Common myeloid progenitor, CD34-positive (primary cell): ENCODE data around the gene MEOX2.

ENCODE experiments used
- CTCF ChIA-PET: fragments of 350-600 bp; sonication (Branson Sonifier 250); formaldehyde crosslinking; loops from one replicate; lab custom pipeline; 2021; ENCODE audit warnings: antibody characterized with exemption; lab: Charles Lee
- POLR2A ChIA-PET: fragments of 350-600 bp; sonication (Branson Sonifier 250); formaldehyde crosslinking; loops from one replicate; lab custom pipeline; 2021; ENCODE audit warnings: antibody characterized with exemption; lab: Charles Lee
- DNase-seq, 3 donors: peaks; one replicate each; pipeline versions ENCODE4 v3.0.0 to v3.0.0-alpha.2; 2013
- H3K27ac ChIP-seq, 2 experiments: 1 replicate in 1 of 2; 2 replicates in 1 of 2; pipeline ENCODE4 v1.7.0; 2013; ENCODE audit warnings: inconsistent platforms in 2 of 2, low read length in 2 of 2, mild to moderate bottlenecking in 2 of 2, low read depth in 1 of 2, moderate library complexity in 1 of 2; ENCODE audit not compliant: severe bottlenecking in 2 of 2, insufficient read depth in 1 of 2, poor library complexity in 1 of 2
- H3K27me3 ChIP-seq, 5 experiments: replicated peaks in 2 of 5; 1 replicate in 3 of 5; 2 replicates in 2 of 5; pipeline versions ENCODE4 v1.6.1 to v1.7.0; 2013; ENCODE audit warnings: low read length in 4 of 5, mild to moderate bottlenecking in 2 of 5, moderate library complexity in 2 of 5, inconsistent platforms in 1 of 5; ENCODE audit not compliant: insufficient read depth in 5 of 5, control insufficient read depth in 4 of 5
- H3K36me3 ChIP-seq, 4 experiments: 1 replicate in 2 of 4; 2 replicates in 2 of 4; pipeline versions ENCODE4 v1.6.1 to v1.7.0; 2013; ENCODE audit warnings: low read length in 3 of 4, control low read depth in 1 of 4, mild to moderate bottlenecking in 1 of 4; ENCODE audit not compliant: control insufficient read depth in 4 of 4, insufficient read depth in 4 of 4
- H3K4me1 ChIP-seq, 4 experiments: 1 replicate in 3 of 4; 2 replicates in 1 of 4; pipeline versions ENCODE4 v1.6.1 to v1.7.1; 2013; ENCODE audit warnings: low read length in 3 of 4, mild to moderate bottlenecking in 3 of 4, control low read depth in 1 of 4, inconsistent platforms in 1 of 4, moderate library complexity in 1 of 4; ENCODE audit not compliant: control insufficient read depth in 4 of 4, insufficient read depth in 4 of 4; ENCODE audit errors: control extremely low read depth in 1 of 4
- H3K4me3 ChIP-seq, 7 experiments: 1 replicate in 4 of 7; 2 replicates in 3 of 7; pipeline versions ENCODE4 v1.5.1 to v1.7.0; 2013; ENCODE audit warnings: mild to moderate bottlenecking in 7 of 7, low read length in 6 of 7, moderate library complexity in 6 of 7, inconsistent platforms in 2 of 7, low read depth in 2 of 7, control low read depth in 1 of 7; ENCODE audit not compliant: insufficient read depth in 4 of 7, control insufficient read depth in 1 of 7; ENCODE audit errors: extremely low read depth in 1 of 7
- H3K9me3 ChIP-seq, 5 experiments: 1 replicate in 4 of 5; 2 replicates in 1 of 5; pipeline versions ENCODE4 v1.6.1 to v1.7.1; 2013; ENCODE audit warnings: low read length in 4 of 5, mild to moderate bottlenecking in 2 of 5, inconsistent platforms in 1 of 5, low read depth in 1 of 5, moderate library complexity in 1 of 5; ENCODE audit not compliant: control insufficient read depth in 4 of 5, insufficient read depth in 2 of 5; ENCODE audit errors: control extremely low read depth in 1 of 5
- WGBS: methylation state at CpG from one replicate; pipeline ENCODE4 v1.1.5; 2013; ENCODE audit not compliant: insufficient coverage; 5-methylcytosine and 5-hydroxymethylcytosine counted together

Gene MEOX2

GRCh38 chr7:15669443-15670090 is 16.9 kb downstream of the MEOX2 start:
- Histone ChIP-seq H3K36me3 (no peaks in the 10 kb centered on the region), H3K4me3 (no peak overlapping the region), H3K9me3 (no peaks in the 10 kb centered on the region), H3K27me3 (peaks cover 0 to under 1% (median 0%) of the 10 kb centered on the region in 5 experiments), H3K27ac (no peak overlapping the region), H3K4me1 (no peaks in the 10 kb centered on the region)
- 96% methylated on average over 8 of the region's 10 CpGs for WGBS
- DNase-seq = no peak
- ChIA-PET CTCF (no interaction called here), POLR2A (no interaction called here)

- no peak overlapping the region for H3K27ac ChIP-seq
- WGBS = no CpG with 5 or more reads among the region's 5 CpGs
- ChIA-PET POLR2A (no interaction called here), CTCF (interaction anchor here (1.0 kb wide), 1 partner anchor 11 kb away, joined by 3 read pairs; no protein-coding TSS in a partner anchor)
- H3K4me1 ChIP-seq = no peaks in the 10 kb centered on the region
- H3K4me3 ChIP-seq = no peak overlapping the region
- no peaks in the 10 kb centered on the region for H3K36me3 ChIP-seq
- no peaks in the 10 kb centered on the region for H3K9me3 ChIP-seq
- DNase-seq = no peak
- no peaks in the 10 kb centered on the region for H3K27me3 ChIP-seq
These were observed 18.5 kb downstream of the MEOX2 start for GRCh38 chr7:15667991-15668390.

DNA sequence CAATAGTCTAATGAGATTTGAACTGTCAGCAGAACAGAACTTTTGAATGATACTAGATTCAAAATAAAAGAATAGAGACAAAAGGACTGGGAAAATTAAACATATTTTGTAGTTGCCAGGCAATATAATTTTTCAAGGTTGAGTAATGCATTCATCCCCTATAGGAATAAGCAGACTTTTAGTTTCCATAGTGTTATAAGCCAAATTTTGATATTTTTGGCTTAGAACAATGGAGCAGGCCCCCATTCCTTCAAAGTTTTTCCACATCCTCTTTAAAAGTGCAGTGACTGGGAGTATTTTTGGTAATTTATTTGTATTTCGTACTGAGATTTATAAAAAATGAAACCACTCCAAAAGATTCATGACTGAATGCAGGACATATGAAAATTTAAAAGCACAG is 24.0 kb downstream of the MEOX2 start:
- Histone ChIP-seq H3K27me3 (no peaks in the 10 kb centered on the region), H3K9me3 (no peaks in the 10 kb centered on the region), H3K27ac (no peak overlapping the region), H3K4me3 (no peak overlapping the region), H3K4me1 (no peaks in the 10 kb centered on the region), H3K36me3 (no peaks in the 10 kb centered on the region)
- DNase-seq = no peak
- ChIA-PET POLR2A (no interaction called here), CTCF (no interaction called here)
- no CpG with 5 or more reads among the region's 1 CpG for WGBS

GRCh38 chr7:15658247-15658646 is 28.2 kb downstream of the MEOX2 start:
- 100% methylated on average over 1 of the region's 3 CpGs for WGBS
- H3K4me1 ChIP-seq = no peaks in the 10 kb centered on the region
- no peaks in the 10 kb centered on the region for H3K36me3 ChIP-seq
- ChIA-PET POLR2A (no interaction called here), CTCF (interaction anchor here (1.1 kb wide), 1 partner anchor 13 kb away, joined by 3 read pairs; no protein-coding TSS in a partner anchor)
- H3K9me3 ChIP-seq = peaks cover 0 to 2% (median 0%) of the 10 kb centered on the region in 5 experiments
- H3K4me3 ChIP-seq = no peak overlapping the region
- H3K27me3 ChIP-seq = no peaks in the 10 kb centered on the region
- H3K27ac ChIP-seq = no peak overlapping the region
- no peak for DNase-seq

DNA sequence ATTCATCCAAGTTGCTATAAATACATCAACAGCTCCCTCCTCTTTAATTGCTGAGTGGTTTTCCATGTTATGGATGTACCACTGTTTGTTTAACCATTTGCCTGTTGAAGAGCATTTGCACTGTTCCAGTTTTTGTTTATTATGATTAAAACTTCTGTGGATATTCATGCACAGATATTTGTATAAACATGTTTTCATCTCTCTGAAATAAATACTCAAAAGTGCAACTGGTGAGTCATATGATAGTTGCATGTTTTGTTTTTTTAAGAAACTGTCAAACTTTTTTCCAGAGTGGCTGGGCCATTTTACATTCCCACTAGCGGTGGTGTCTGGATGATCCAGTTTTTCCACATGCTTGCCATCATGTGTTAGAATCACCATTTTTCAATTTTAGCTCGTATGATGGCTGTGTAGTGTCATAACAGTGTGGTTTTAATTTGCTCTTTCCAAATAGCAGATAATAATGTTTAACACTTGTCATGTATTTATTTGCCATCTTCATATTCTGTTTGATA is 33.6 kb downstream of the MEOX2 start:
- Histone ChIP-seq H3K27me3 (no peaks in the 10 kb centered on the region), H3K4me3 (no peak overlapping the region), H3K36me3 (no peaks in the 10 kb centered on the region), H3K4me1 (no peaks in the 10 kb centered on the region), H3K27ac (no peak overlapping the region), H3K9me3 (peaks cover 0 to 2% (median 0%) of the 10 kb centered on the region in 5 experiments)
- no CpG with 5 or more reads among the region's 2 CpGs for WGBS
- ChIA-PET CTCF (no interaction called here), POLR2A (no interaction called here)
- DNase-seq = no peak

DNA sequence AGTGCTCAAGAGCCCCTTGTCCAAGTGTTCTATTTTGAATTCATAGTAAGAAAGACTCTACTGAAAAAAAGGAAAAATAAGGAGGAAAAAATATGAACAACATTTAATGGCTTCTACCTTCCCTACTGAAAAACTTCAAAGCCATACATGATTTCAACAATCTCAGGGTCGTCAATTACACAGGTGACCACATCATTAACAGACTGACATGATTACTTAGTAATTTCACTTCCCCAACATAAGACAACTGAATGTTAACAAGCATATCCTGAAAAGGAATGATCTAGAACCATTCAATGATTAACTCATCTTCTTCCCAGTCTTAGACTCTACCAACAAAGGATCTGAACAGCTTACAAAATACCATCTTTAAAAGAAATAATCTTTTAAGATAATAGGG is 34.8 kb downstream of the MEOX2 start:
- no peak overlapping the region for H3K4me3 ChIP-seq
- H3K4me1 ChIP-seq = no peaks in the 10 kb centered on the region
- CTCF ChIA-PET = no interaction called here
- no peak for DNase-seq
- no peaks in the 10 kb centered on the region for H3K36me3 ChIP-seq
- POLR2A ChIA-PET = no interaction called here
- no peaks in the 10 kb centered on the region for H3K27me3 ChIP-seq
- no peak overlapping the region for H3K27ac ChIP-seq
- 100% methylated on average over 1 of the region's 1 CpG for WGBS
- H3K9me3 ChIP-seq = peaks cover 0 to 2% (median 0%) of the 10 kb centered on the region in 5 experiments

- Histone ChIP-seq H3K36me3 (no peaks in the 10 kb centered on the region), H3K4me1 (no peaks in the 10 kb centered on the region), H3K4me3 (no peak overlapping the region), H3K27ac (no peak overlapping the region), H3K27me3 (no peaks in the 10 kb centered on the region), H3K9me3 (no peaks in the 10 kb centered on the region)
- DNase-seq = no peak
- POLR2A ChIA-PET = no interaction called here
- CTCF ChIA-PET = no interaction called here
- WGBS = 94% methylated on average over 4 of the region's 4 CpGs
These were observed 35.7 kb downstream of the MEOX2 start for GRCh38 chr7:15650787-15651186.
